NCI-H748 (cell line): ENCODE measurements around the gene FCMR.

Source experiments
- DNase-seq: peaks from one replicate; lab custom pipeline; 2025; ENCODE audit not compliant: unreplicated experiment; lab: John Stamatoyannopoulos, UW

The FCMR gene

DNA sequence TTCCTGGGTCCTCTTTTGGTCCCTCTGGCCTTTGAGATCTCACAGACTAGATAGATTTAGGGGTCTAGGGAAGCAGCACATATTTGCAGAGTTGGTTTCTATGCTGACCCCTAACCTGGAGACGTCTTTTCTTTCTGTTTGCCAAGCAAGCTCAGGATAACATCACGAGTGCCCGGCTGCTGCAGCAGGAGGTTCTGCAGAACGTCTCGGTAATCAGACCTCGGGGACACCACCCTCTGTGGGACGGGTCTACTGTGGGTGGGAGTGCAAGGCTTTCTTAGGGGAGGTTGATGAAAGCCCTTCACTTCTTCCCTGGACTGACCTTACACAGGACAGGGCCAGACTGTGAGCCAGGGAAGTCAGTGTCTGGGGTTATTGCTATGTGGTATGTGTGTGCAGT is 21.6 kb downstream of the FCMR start:
- DNase-seq: no peak

- no peak for DNase-seq
Measured at GRCh38 chr1:206899717-206900116, 22.0 kb downstream of the FCMR start.

DNA sequence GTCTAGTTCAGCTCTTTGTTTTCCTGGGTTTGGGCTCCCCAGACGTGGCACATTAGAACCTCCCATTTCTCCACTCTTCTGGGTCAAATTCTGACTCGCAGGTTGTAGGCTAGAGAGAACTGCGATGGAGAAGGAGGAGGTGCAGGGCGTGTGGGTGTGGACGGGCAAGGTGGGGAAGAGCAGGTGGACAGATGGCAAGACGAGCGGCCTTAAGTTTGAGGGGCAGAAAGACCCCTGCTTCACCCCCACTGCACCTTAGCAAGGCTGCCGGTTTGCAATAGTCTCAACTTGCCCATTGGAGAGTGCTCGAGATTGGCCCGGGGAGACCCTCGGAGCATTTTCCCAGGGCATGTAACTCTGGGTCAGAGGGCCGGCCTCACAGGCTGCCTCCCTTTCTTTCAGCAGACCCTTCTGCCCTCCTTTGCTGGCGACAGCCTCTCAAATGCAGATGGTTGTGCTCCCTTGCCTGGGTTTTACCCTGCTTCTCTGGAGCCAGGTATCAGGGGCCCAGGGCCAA is 22.8 kb downstream of the FCMR start:
- no peak for DNase-seq

DNA sequence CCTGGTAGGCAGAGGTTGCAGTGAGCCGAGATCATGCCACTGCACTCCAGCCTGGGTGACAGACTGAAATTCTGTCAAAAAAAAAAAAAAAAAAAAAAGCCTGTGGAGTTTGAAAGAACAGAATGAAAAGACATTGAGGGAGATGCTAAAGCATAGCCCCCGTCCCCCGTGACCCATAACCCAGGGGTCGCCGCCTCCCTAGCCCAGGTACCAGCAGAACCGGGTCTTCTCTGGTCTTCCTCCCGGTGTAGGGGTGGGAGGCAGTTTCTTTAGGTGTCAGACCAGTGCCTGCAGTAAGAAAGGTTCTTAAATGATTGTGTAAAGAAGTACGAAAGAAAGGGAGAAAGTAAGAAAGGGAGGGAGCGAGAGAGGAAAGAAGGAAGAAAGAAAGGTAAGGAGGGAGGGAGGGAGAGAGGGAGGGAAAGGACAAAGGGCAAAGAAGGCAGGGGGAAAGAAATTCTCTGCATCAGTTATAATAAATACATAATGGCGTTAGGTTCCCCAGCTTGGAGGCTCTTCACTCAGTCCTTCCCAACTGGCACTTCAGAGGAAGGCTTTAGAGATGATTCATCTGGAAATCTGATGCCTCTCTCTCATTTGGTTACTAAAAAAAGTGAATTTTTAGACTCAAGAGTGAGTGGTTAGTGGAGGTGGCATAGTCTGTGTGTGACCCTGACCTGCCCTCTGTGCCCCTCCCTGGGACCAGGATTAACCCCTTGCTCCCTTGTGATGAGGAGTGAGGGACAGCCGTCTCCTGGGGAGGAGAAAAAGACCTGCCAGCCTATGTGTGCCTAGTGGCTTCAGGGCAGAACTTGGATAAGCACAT is 23.4 kb downstream of the FCMR start:
- no peak for DNase-seq

DNA sequence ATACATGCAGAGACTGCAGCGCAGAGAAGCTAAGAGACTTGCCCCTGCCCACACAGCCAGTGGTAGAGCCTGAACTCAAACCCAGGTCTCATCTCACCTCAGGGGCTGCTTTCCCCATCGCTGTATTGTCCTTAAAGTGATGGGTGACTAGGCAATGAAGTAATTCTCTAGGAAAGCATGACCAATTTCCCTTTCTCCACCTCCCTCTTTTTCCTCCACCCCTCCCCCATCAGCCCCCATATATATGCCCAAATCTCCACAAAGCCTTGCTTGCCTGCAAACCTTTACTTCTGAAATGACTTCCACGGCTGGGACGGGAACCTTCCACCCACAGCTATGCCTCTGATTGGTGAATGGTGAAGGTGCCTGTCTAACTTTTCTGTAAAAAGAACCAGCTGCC is 24.6 kb downstream of the FCMR start, which contains the start of gene IL24:
Gene IL24, plus strand, starts transcription at position 269 of the 400 bp plus-strand sequence. CDS start 390 bp downstream, outside the sequence.
- DNase-seq: no peak

- DNase-seq: no peak
Measured at GRCh38 chr1:206896261-206896660, 25.5 kb downstream of the FCMR start.

DNA sequence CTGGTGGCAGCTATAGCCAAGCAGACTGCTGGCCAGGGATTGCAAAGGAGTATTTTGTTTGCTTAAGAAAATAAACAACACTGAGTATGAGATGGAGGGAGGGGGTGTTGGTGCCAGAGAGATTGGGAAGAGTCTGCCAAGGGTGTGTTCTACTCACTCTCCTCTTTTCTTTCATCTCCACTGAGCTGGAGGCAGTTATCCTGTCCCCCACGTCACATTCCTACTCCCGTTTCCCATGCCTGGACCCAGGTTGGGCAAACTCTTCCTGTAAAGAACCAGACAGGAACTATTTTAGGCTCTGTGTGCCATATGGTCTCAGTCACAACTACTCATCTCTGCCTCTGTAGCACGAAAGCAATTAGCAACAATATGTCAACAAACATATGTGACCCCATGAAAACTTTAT is 25.9 kb downstream of the FCMR start:
- DNase-seq: peak; percentile 54

GRCh38 chr1:206895325-206895724 is 26.4 kb downstream of the FCMR start:
- peak; percentile 70 for DNase-seq

DNA sequence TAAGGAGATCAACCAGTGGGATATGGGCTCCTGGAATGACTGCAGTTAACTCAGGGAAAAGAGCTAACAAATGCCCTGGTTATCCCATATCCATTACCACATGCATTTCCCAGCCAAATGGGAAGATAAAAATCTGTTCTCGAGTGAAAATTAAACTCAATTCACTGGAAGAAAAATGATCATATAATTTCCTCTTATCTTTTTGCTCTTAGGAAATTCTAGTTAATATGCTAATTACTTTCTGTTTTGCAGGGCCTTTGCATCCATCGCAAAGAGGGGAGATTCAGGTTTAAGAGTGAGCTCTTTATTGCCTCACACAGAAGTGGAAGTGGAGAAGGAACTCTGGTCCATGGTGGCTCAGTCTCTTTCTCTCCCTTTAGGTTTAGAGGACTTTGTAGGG is 28.4 kb downstream of the FCMR start:
- DNase-seq: no peak

DNA sequence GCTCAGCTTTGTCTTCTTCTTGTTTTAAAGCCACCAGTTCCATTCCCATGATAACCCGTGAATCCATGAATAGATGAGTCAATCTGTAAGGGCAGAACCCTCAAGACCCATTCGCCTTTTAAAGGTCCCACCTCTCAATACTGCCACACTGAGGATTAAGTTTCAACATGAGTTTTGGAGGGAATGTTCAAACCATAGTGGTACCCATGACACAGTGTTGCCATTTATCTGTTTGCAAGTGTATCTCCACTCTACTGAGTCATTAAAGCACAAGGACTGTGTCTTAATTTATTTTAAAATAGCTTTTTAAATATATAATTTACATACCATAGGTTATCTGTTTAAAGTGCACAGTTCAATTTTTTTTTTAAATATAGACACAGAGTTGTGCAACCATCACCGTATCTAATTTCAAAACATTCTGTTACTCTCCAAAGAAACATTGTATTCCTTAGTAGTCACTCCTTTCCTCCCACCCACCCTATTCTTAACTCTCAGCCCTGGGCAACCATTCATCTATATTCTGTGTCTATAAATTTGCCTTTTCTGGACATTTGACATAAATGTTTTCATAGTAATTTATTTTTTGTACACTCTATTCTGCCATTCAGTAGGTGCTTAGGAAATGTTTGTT is 29.3 kb downstream of the FCMR start:
- no peak for DNase-seq

- no peak for DNase-seq
Measured at GRCh38 chr1:206891412-206891811, 30.3 kb downstream of the FCMR start.

- DNase-seq: no peak
Measured at GRCh38 chr1:206890125-206891060, 31.3 kb downstream of the FCMR start.

- DNase-seq: no peak
Measured at GRCh38 chr1:206887701-206888100, 34.0 kb downstream of the FCMR start.

DNA sequence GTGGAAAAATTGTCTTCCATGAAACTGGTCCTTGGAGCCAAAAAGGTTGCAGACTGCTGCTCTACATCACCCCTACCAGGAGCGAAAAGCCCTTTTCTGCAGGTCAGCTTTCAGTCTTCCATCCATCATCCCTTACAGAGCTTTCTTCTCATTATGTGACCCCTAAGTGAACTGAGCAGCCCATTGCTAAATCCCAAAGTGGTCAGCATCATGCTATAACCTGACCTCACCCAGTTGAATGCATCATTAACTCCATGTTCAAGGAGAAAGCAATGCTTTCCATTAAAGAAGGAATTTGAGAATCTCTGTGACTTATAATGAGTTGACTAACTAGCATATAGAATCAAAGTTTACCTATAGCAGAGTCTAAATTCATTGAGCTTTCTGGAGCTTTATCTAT is 34.9 kb downstream of the FCMR start:
- no peak for DNase-seq

DNA sequence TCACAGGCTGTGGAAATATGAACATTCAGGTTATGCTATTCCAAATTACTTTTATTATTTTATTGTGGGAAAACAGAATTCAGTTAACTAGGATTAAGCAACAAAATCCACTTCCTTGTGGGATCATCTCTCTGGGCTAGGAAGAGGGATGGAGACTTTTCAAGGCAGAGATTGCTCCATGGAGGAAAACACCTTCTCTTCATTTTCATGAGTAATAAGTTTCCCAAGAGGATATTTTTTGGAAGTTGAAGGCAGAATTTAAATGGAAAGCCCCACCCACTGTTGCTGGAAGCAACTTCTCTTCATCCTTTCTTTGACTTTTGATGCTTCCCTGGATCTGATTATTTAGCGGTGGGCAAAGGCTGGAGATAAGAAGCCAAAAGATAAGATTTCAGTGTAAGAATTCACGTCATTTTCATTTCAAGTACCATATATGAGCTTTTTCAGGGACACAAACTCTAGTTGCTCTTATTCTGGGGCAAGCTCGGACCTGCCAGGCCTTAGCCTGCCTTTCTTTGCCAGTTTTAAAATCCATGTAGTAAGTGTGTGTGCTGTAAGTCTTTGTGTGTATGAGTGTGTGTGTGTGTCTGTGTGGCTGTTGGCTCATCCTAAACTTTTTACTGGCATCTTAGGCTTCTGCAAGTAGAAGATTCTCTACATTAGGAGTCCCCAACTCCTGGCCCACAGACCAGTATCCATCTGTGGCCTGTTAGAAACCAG is 36.2 kb downstream of the FCMR start:
- DNase-seq: no peak

- DNase-seq: no peak
Measured at GRCh38 chr1:206883876-206884275, 37.9 kb downstream of the FCMR start.

GRCh38 chr1:206883160-206883559 is 38.6 kb downstream of the FCMR start:
- DNase-seq: no peak

- no peak for DNase-seq
Measured at GRCh38 chr1:206882555-206882954, 39.2 kb downstream of the FCMR start.

- DNase-seq: no peak
Measured at GRCh38 chr1:206880314-206880713, 41.4 kb downstream of the FCMR start.

GRCh38 chr1:206878456-206878855 is 43.3 kb downstream of the FCMR start:
- DNase-seq: no peak
